H1 (cell line): ENCODE results near the gene PDLIM3. TPM values are rescaled to one million over a fixed set of nuclear protein-coding genes. Genes with fewer than 3 reads are reported as not detected.

Experiments
- ATF3 ChIP-seq: IDR thresholded peaks from 2 replicates; pipeline ENCODE4 v1.6.1; 2011; ENCODE audit warnings: low read depth, mild to moderate bottlenecking, low read length; ENCODE audit not compliant: insufficient read depth
- BRCA1 ChIP-seq: IDR thresholded peaks from 2 replicates; pipeline ENCODE4 v1.6.1; 2012; ENCODE audit warnings: low read depth, low read length, improper control_type of control experiment
- CHD2 ChIP-seq: IDR thresholded peaks from 2 replicates; pipeline ENCODE4 v1.6.1; 2012; ENCODE audit warnings: low read length, improper control_type of control experiment
- E2F6 ChIP-seq: IDR thresholded peaks from 2 replicates; pipeline ENCODE4 v1.6.1; 2012; ENCODE audit warnings: inconsistent platforms
- HDAC2 ChIP-seq, 2 experiments: fragments of 300-600 bp in 1 of 2; sonication (generic) in 1 of 2; IDR thresholded peaks; 2 replicates each; pipeline ENCODE4 v1.6.1; 2011 to 2012; ENCODE audit warnings: low read depth in 2 of 2, low read length in 2 of 2, mild to moderate bottlenecking in 2 of 2, moderate library complexity in 2 of 2, borderline replicate concordance in 1 of 2, inconsistent platforms in 1 of 2
- HDAC6 ChIP-seq: IDR thresholded peaks from one replicate; pipeline ENCODE4 v1.7.1; 2012; ENCODE audit warnings: low read depth, mild to moderate bottlenecking, inconsistent platforms, low read length, moderate library complexity
- JUN ChIP-seq: IDR thresholded peaks from 2 replicates; pipeline ENCODE4 v1.6.1; 2011; ENCODE audit warnings: low read depth, mild to moderate bottlenecking, improper control_type of control experiment, low read length
- JUND ChIP-seq: IDR thresholded peaks from 2 replicates; pipeline ENCODE4 v1.6.1; 2011; ENCODE audit warnings: mild to moderate bottlenecking, improper control_type of control experiment, low read length
- KDM4A ChIP-seq: IDR thresholded peaks from one replicate; pipeline ENCODE4 v1.7.1; 2012; ENCODE audit warnings: low read depth, mild to moderate bottlenecking, moderate library complexity, low read length, inconsistent platforms; ENCODE audit not compliant: severe bottlenecking
- MAFK ChIP-seq: IDR thresholded peaks from 2 replicates; pipeline ENCODE4 v1.6.1; 2012; ENCODE audit warnings: low read depth, mild to moderate bottlenecking, improper control_type of control experiment, low read length
- MAX ChIP-seq: IDR thresholded peaks from 2 replicates; pipeline ENCODE4 v1.6.1; 2012; ENCODE audit warnings: inconsistent platforms
- NANOG ChIP-seq: IDR thresholded peaks from 2 replicates; pipeline ENCODE4 v1.6.1; 2011; ENCODE audit warnings: low read length, low read depth, mild to moderate bottlenecking, inconsistent platforms; ENCODE audit not compliant: insufficient read depth, poor library complexity, severe bottlenecking
- NRF1 ChIP-seq: IDR thresholded peaks from 2 replicates; pipeline ENCODE4 v1.6.1; 2011; ENCODE audit warnings: mild to moderate bottlenecking, low read depth, low read length, improper control_type of control experiment
- RAD21 ChIP-seq, 2 experiments: IDR thresholded peaks in 1 of 2; conservative IDR thresholded peaks in 1 of 2; 2 replicates each; pipeline ENCODE4 v1.6.1; 2011; ENCODE audit warnings: low read depth in 2 of 2, low read length in 2 of 2, improper control_type of control experiment in 1 of 2, inconsistent platforms in 1 of 2, mild to moderate bottlenecking in 1 of 2, moderate library complexity in 1 of 2
- RNF2 ChIP-seq: fragments of 200-900, 300-1000 bp; sonication (generic); IDR thresholded peaks from 2 replicates; pipeline ENCODE4 v1.7.1; 2016; ENCODE audit warnings: borderline replicate concordance, low read depth, mild to moderate bottlenecking, antibody characterized with exemption, low read length; ENCODE audit not compliant: poor library complexity, severe bottlenecking; ENCODE audit errors: missing control alignments
- SAP30 ChIP-seq: fragments of 300-600 bp; sonication (generic); IDR thresholded peaks from 2 replicates; pipeline ENCODE4 v1.7.1; 2012; ENCODE audit warnings: low read length, moderate library complexity, mild to moderate bottlenecking, inconsistent platforms; ENCODE audit not compliant: insufficient read depth, insufficient replicate concordance
- SP1 ChIP-seq: IDR thresholded peaks from 2 replicates; pipeline ENCODE4 v1.6.1; 2011; ENCODE audit warnings: low read depth, low read length
- SP2 ChIP-seq: IDR thresholded peaks from 2 replicates; pipeline ENCODE4 v1.6.1; 2012; ENCODE audit warnings: mild to moderate bottlenecking, low read length, inconsistent platforms
- SP4 ChIP-seq: IDR thresholded peaks from 2 replicates; pipeline ENCODE4 v1.6.1; 2012; ENCODE audit warnings: low read length, inconsistent platforms
- SUZ12 ChIP-seq: fragments of 200-600 bp; sonication (generic); IDR thresholded peaks from 2 replicates; pipeline ENCODE4 v1.6.1; 2012; ENCODE audit warnings: mild to moderate bottlenecking, inconsistent platforms, low read length, moderate library complexity, mixed read lengths
- TAF1 ChIP-seq: IDR thresholded peaks from 2 replicates; pipeline ENCODE4 v1.6.1; 2011; ENCODE audit warnings: mild to moderate bottlenecking, low read depth, low read length
- ZNF274 ChIP-seq: IDR thresholded peaks from 2 replicates; pipeline ENCODE4 v1.7.0; 2012; ENCODE audit warnings: low read length, borderline replicate concordance; ENCODE audit errors: extremely low read depth
- polyA plus RNA-seq, 7 experiments: library from polyadenylated mRNA; depleted of rRNA in 3 of 7; stranded (reverse) in 5 of 7; unstranded in 2 of 7; fragments of >200 nt in 5 of 7; fragments of 200-250 nt in 2 of 7; gene quantifications; 1 replicate in 5 of 7; 2 replicates in 1 of 7; 4 replicates in 1 of 7; pipeline versions ENCODE4 v1.2.1 to v1.2.3, GENCODE V29; 2011 to 2013; ENCODE audit warnings: missing spikeins in 2 of 7, mixed read lengths in 2 of 7
- total RNA-seq: library from RNA; stranded (reverse); fragmentation: NEBNext Ultra II Directional; extraction: Animal tissue kit (Norgen Biotek cat#: 25700); gene quantifications from 2 replicates; pipeline ENCODE4 v1.2.1, GENCODE V29; 2021

The PDLIM3 gene
- total and polyA plus RNA-seq, 2 of the 8 experiments (the other 6 are each of a cell fraction or from before 2014, with no cell fraction given) = 7.6 to 8.1 TPM

- TF ChIP-seq RNF2 = no peak
- no peak for TF ChIP-seq RAD21 (IDR thresholded peaks at IDR 0.05 in 1 of 2, conservative IDR thresholded peaks at IDR 0.05 in 1 of 2; ENCODE audit: low read depth in 2 of 2, low read length in 2 of 2)
- TF ChIP-seq KDM4A = no peak
- peak; percentile 10; the same call in 1 of the 2 replicates for TF ChIP-seq E2F6
- TF ChIP-seq MAFK = no peak
- TF ChIP-seq JUN = no peak
- no peak for TF ChIP-seq HDAC6
- no peak for TF ChIP-seq SP4
- TF ChIP-seq SAP30 = no peak
- TF ChIP-seq ZNF274 = no peak
- TF ChIP-seq MAX = 0 out of 2 replicates have a peak, but pooled peaks have one; percentile 6
- TF ChIP-seq TAF1 = peak; percentile 27; the same call in 1 of the 2 replicates
- no peak for TF ChIP-seq NRF1
- no peak for TF ChIP-seq JUND
- no peak for TF ChIP-seq BRCA1
- no peak for TF ChIP-seq SP2
- no peak for TF ChIP-seq SUZ12
- TF ChIP-seq NANOG = no peak
- TF ChIP-seq ATF3 = no peak
- TF ChIP-seq HDAC2 (IDR thresholded peaks at IDR 0.05; ENCODE audit: borderline replicate concordance in 1 of 2, low read depth in 2 of 2, low read length in 2 of 2) = no peak
- TF ChIP-seq SP1 = no peak
- no peak for TF ChIP-seq CHD2
These were observed 504 bp upstream of the PDLIM3 start (continued) for GRCh38 chr4:185535612-185536410.
